Measurements from ENCODE around the gene ZRANB3. TPM values are rescaled to one million over a fixed set of nuclear protein-coding genes. Genes with fewer than 3 reads are reported as not detected.
"Not testable (repeated sequence)": the region's sequence is repeated elsewhere in the genome, so short reads cannot be mapped to it uniquely, and the experiment has no call there.

ZRANB3 gene
- total and polyA plus RNA-seq, 2 donors from 2014 or later = 3.6 to 6.4 TPM

DNA sequence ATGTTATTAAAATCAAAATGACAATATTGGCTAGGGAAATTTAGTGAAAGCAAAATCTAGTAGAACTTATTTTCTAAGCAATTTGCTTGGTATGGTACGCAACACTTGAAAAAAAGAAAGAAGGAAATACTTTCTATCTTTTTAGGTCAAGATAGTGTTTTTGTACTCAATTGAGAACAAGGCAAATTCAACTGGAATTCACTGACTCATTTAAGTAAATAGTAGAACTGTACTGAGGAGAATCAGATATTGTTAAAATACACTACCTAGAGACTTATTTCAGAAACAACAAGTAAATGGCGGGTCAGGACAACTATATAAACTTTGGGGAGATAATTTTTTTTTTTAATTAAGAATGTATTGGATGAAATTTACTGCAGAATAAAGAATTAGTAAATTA lies 18.9 kb downstream of the ZRANB3 start:
- Histone ChIP-seq H3K9ac (ENCODE audit: low read length in 3 of 3) (no peak overlapping the region), H3K9me3 (ENCODE audit: control insufficient read depth in 2 of 3, insufficient read depth in 1 of 3, low read length in 3 of 3) (peaks cover 0 to 4% (median 2%) of the 10 kb centered on the region in 3 donors), H3K27me3 (ENCODE audit: control insufficient read depth, insufficient read depth, low read length) (no peaks in the 10 kb centered on the region), H3K27ac (ENCODE audit: low read depth in 2 of 2, low read length in 2 of 2) (no peak overlapping the region), H3K4me1 (ENCODE audit: control insufficient read depth in 2 of 3, insufficient read depth in 2 of 3, low read depth in 1 of 3, low read length in 3 of 3) (no peaks in the 10 kb centered on the region), H3K36me3 (ENCODE audit: control insufficient read depth in 2 of 3, insufficient read depth in 3 of 3, low read length in 3 of 3) (no peaks in the 10 kb centered on the region), H3K4me3 (ENCODE audit: low read length in 3 of 3) (no peak overlapping the region)
- FAIRE-seq = no peak
- intact Hi-C loops (cut with DNase I) = no loop called here
- TF ChIP-seq, protein P1, sequence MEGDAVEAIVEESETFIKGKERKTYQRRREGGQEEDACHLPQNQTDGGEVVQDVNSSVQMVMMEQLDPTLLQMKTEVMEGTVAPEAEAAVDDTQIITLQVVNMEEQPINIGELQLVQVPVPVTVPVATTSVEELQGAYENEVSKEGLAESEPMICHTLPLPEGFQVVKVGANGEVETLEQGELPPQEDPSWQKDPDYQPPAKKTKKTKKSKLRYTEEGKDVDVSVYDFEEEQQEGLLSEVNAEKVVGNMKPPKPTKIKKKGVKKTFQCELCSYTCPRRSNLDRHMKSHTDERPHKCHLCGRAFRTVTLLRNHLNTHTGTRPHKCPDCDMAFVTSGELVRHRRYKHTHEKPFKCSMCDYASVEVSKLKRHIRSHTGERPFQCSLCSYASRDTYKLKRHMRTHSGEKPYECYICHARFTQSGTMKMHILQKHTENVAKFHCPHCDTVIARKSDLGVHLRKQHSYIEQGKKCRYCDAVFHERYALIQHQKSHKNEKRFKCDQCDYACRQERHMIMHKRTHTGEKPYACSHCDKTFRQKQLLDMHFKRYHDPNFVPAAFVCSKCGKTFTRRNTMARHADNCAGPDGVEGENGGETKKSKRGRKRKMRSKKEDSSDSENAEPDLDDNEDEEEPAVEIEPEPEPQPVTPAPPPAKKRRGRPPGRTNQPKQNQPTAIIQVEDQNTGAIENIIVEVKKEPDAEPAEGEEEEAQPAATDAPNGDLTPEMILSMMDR (IDR thresholded peaks at IDR 0.05; ENCODE audit: borderline replicate concordance, extremely low read depth, insufficient read depth) = no peak
- DNase-seq = no peak

- peaks cover 0 to 4% (median 2%) of the 10 kb centered on the region in 3 donors for H3K9me3 ChIP-seq (ENCODE audit: control insufficient read depth in 2 of 3, insufficient read depth in 1 of 3, low read length in 3 of 3)
- H3K4me3 ChIP-seq (ENCODE audit: low read length in 3 of 3) = no peak overlapping the region
- no peak overlapping the region for H3K27ac ChIP-seq (ENCODE audit: low read depth in 2 of 2, low read length in 2 of 2)
- TF ChIP-seq, protein P1 (IDR thresholded peaks at IDR 0.05; ENCODE audit: borderline replicate concordance, extremely low read depth, insufficient read depth) = no peak
- H3K9ac ChIP-seq (ENCODE audit: low read length in 3 of 3) = no peak overlapping the region
- no peaks in the 10 kb centered on the region for H3K27me3 ChIP-seq (ENCODE audit: control insufficient read depth, insufficient read depth, low read length)
- no peaks in the 10 kb centered on the region for H3K4me1 ChIP-seq (ENCODE audit: control insufficient read depth in 2 of 3, insufficient read depth in 2 of 3, low read depth in 1 of 3, low read length in 3 of 3)
- FAIRE-seq (no peak), DNase-seq (no peak)
- H3K36me3 ChIP-seq (ENCODE audit: control insufficient read depth in 2 of 3, insufficient read depth in 3 of 3, low read length in 3 of 3) = no peaks in the 10 kb centered on the region
- intact Hi-C loops (cut with DNase I) = no loop called here
These were observed 20.4 kb downstream of the ZRANB3 start for GRCh38 chr2:135510577-135510976.

GRCh38 chr2:135504811-135505210 lies 26.2 kb downstream of the ZRANB3 start:
- TF ChIP-seq, protein P1 (IDR thresholded peaks at IDR 0.05; ENCODE audit: borderline replicate concordance, extremely low read depth, insufficient read depth) = no peak
- intact Hi-C loops (cut with DNase I) = no loop called here
- Histone ChIP-seq H3K9ac (ENCODE audit: low read length in 3 of 3) (no peak overlapping the region), H3K36me3 (ENCODE audit: control insufficient read depth in 2 of 3, insufficient read depth in 3 of 3, low read length in 3 of 3) (no peaks in the 10 kb centered on the region), H3K9me3 (ENCODE audit: control insufficient read depth in 2 of 3, insufficient read depth in 1 of 3, low read length in 3 of 3) (peaks cover 0 to 1% (median 0%) of the 10 kb centered on the region in 3 donors), H3K4me1 (ENCODE audit: control insufficient read depth in 2 of 3, insufficient read depth in 2 of 3, low read depth in 1 of 3, low read length in 3 of 3) (no peaks in the 10 kb centered on the region), H3K27ac (ENCODE audit: low read depth in 2 of 2, low read length in 2 of 2) (no peak overlapping the region), H3K4me3 (ENCODE audit: low read length in 3 of 3) (no peak overlapping the region), H3K27me3 (ENCODE audit: control insufficient read depth, insufficient read depth, low read length) (no peaks in the 10 kb centered on the region)
- peak; percentile 55 for FAIRE-seq
- no peak for DNase-seq

DNA sequence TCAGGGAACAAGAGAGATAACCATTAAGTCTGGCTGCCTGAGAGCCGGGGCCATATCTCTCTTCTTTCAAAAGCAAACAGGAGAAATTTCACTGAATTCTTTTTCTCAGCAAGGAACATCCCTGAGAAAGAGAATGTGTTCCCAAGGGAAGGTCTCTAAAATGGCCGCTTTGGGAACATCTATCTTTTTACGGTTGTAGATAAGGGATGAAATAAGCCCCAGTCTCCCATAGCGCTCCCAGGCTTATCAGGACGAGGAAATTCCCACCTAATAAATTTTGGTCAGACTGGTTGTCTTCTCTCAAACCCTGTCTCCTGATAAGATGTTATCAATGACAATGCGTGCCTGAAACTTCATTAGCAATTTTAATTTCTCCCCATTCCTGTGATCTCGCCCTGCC lies 32.4 kb downstream of the ZRANB3 start:
- H3K4me3 ChIP-seq (ENCODE audit: low read length in 3 of 3); H3K9ac ChIP-seq (ENCODE audit: low read length in 3 of 3); DNase-seq; FAIRE-seq; H3K4me1 ChIP-seq (ENCODE audit: control insufficient read depth in 2 of 3, insufficient read depth in 2 of 3, low read depth in 1 of 3, low read length in 3 of 3); H3K27ac ChIP-seq (ENCODE audit: low read depth in 2 of 2, low read length in 2 of 2); intact Hi-C loops (cut with DNase I); H3K27me3 ChIP-seq (ENCODE audit: control insufficient read depth, insufficient read depth, low read length); H3K36me3 ChIP-seq (ENCODE audit: control insufficient read depth in 2 of 3, insufficient read depth in 3 of 3, low read length in 3 of 3): not testable (repeated sequence)
- H3K9me3 ChIP-seq (ENCODE audit: control insufficient read depth in 2 of 3, insufficient read depth in 1 of 3, low read length in 3 of 3) = peaks cover 0 to 16% (median 0%) of the 10 kb centered on the region in 3 donors
